Endothelial cell of umbilical vein (primary cell): ENCODE measurements around the gene INSYN2B. TPM values are rescaled to one million over a fixed set of nuclear protein-coding genes. Genes with fewer than 3 reads are reported as not detected.

Experiments
- BruUV-seq: library from RNA; stranded (reverse); fragments of 400-500 nt; replicated peaks from 2 replicates; lab custom pipeline; 2021; lab: Mats Ljungman, UMichigan
- CTCF ChIA-PET: fragments of 300-600, 350-600 bp; sonication (Branson Sonifier 250); formaldehyde crosslinking; loops from one replicate; lab custom pipeline; 2021; ENCODE audit warnings: antibody characterized with exemption, inconsistent platforms; lab: Charles Lee
- POLR2A ChIA-PET: fragments of 300-600, 350-600 bp; sonication (Branson Sonifier 250); formaldehyde crosslinking; loops from one replicate; lab custom pipeline; 2021; ENCODE audit warnings: antibody characterized with exemption, inconsistent platforms; lab: Charles Lee
- DNase-seq: peaks from one replicate; pipeline ENCODE4 v3.0.0-alpha.2; 2011; ENCODE audit warnings: low read depth, low spot score
- FAIRE-seq: peaks from 2 replicates; lab custom pipeline; 2011; peaks lifted over from hg19 to GRCh38; lab: Jason Lieb, UNC
- H2AFZ ChIP-seq: 2 replicates; pipeline ENCODE4 v1.6.0; 2012; ENCODE audit warnings: low read depth, low read length, control low read depth, inconsistent platforms
- H3K27ac ChIP-seq: 2 replicates; pipeline ENCODE4 v1.5.1; 2011; ENCODE audit warnings: low read depth, mild to moderate bottlenecking, control low read depth, low read length, moderate library complexity; ENCODE audit not compliant: insufficient read depth
- H3K27me3 ChIP-seq, 2 experiments: 2 replicates each; pipeline versions ENCODE4 v1.6.0 to v1.6.1; 2011; ENCODE audit warnings: low read length in 2 of 2, mixed read lengths in 1 of 2; ENCODE audit not compliant: control insufficient read depth in 2 of 2, insufficient read depth in 2 of 2
- H3K36me3 ChIP-seq, 2 experiments: 2 replicates in 1 of 2; 3 replicates in 1 of 2; pipeline ENCODE4 v1.5.1; 2011; ENCODE audit warnings: low read length in 2 of 2, mild to moderate bottlenecking in 1 of 2, moderate library complexity in 1 of 2; ENCODE audit not compliant: control insufficient read depth in 2 of 2, insufficient read depth in 2 of 2; ENCODE audit errors: extremely low read depth in 1 of 2
- H3K4me1 ChIP-seq: 3 replicates; pipeline ENCODE4 v1.5.1; 2011; ENCODE audit warnings: mild to moderate bottlenecking, low read length; ENCODE audit not compliant: control insufficient read depth, insufficient read depth; ENCODE audit errors: extremely low read depth
- H3K4me2 ChIP-seq: 2 replicates; pipeline ENCODE4 v1.6.1; 2011; ENCODE audit warnings: low read length, control low read depth, mixed read lengths; ENCODE audit not compliant: insufficient read depth
- H3K4me3 ChIP-seq, 3 experiments: fragments of 200-600 bp in 1 of 3; sonication (generic), shearing (Covaris generic) in 1 of 3; replicated peaks in 1 of 3; 2 replicates each; pipeline ENCODE4 v1.5.1; 2011 to 2016; ENCODE audit warnings: control low read depth in 3 of 3, low read length in 3 of 3, mild to moderate bottlenecking in 2 of 3, inconsistent platforms in 1 of 3, low read depth in 1 of 3, moderate library complexity in 1 of 3; ENCODE audit not compliant: insufficient read depth in 1 of 3
- H3K79me2 ChIP-seq: 2 replicates; pipeline ENCODE4 v1.6.0; 2012; ENCODE audit warnings: low read length, inconsistent platforms; ENCODE audit not compliant: control insufficient read depth, insufficient read depth
- H3K9ac ChIP-seq: replicated peaks from 2 replicates; pipeline ENCODE3; 2011; ENCODE audit warnings: low read length, control low read depth; ENCODE audit not compliant: insufficient read depth; ENCODE audit errors: extremely low read depth
- H3K9me1 ChIP-seq: replicated peaks from 3 replicates; pipeline ENCODE4 v1.6.0; 2011; ENCODE audit warnings: mild to moderate bottlenecking, low read length; ENCODE audit not compliant: control insufficient read depth, insufficient read depth; ENCODE audit errors: extremely low read depth
- H3K9me3 ChIP-seq: replicated peaks from 2 replicates; pipeline ENCODE4 v1.5.1; 2012; ENCODE audit warnings: low read length, inconsistent platforms; ENCODE audit not compliant: control insufficient read depth, insufficient read depth
- H4K20me1 ChIP-seq: replicated peaks from 2 replicates; pipeline ENCODE3; 2011; ENCODE audit warnings: mild to moderate bottlenecking, low read length; ENCODE audit not compliant: control insufficient read depth, insufficient read depth; ENCODE audit errors: extremely low read depth
- JUN ChIP-seq: IDR thresholded peaks from 2 replicates; pipeline ENCODE4 v1.6.1; 2011; ENCODE audit warnings: borderline replicate concordance, low read depth; ENCODE audit not compliant: insufficient read length, insufficient read depth
- MYC ChIP-seq: IDR thresholded peaks from one replicate; pipeline ENCODE4 v1.6.1; 2011; ENCODE audit warnings: mild to moderate bottlenecking, low read depth, low read length
- POLR2A ChIP-seq: IDR thresholded peaks from 2 replicates; pipeline ENCODE4 v1.6.1; 2012; ENCODE audit warnings: low read depth, mild to moderate bottlenecking, control low read depth, low read length
- POLR2AphosphoS5 ChIP-seq: IDR thresholded peaks from 2 replicates; pipeline ENCODE4 v1.6.1; 2012; ENCODE audit warnings: low read depth, mild to moderate bottlenecking, control low read depth, low read length, moderate library complexity; ENCODE audit not compliant: insufficient read depth
- dilution Hi-C: fragments of 300-500 bp; cut with MboI; formaldehyde crosslinking; loops from one replicate; pipeline ENCODE4 v1.15.0; 2019; ENCODE audit warnings: low sequenced_read_pairs; ENCODE audit not compliant: extremely low pct_ligation_motif_present
- intact Hi-C: fragments of 100-400 bp; cut with micrococcal nuclease; formaldehyde crosslinking; loops from one replicate; pipeline ENCODE4 v1.10.0; 2022
- polyA plus RNA-seq, 4 experiments: library from polyadenylated mRNA; depleted of rRNA in 3 of 4; stranded (reverse) in 3 of 4; unstranded in 1 of 4; fragments of >200 nt; gene quantifications; 2 replicates each; pipeline versions ENCODE4 v1.2.1 to v1.2.3, GENCODE V29; 2011 to 2012; ENCODE audit warnings: missing spikeins in 1 of 4
- total RNA-seq: library from RNA; stranded (reverse); gene quantifications from 2 replicates; pipeline ENCODE4 v1.2.3, GENCODE V29; 2021

Gene INSYN2B
- total and polyA plus RNA-seq, 2 donors (not counting 3 experiments of a cell fraction or from before 2014, with no cell fraction given): 8.2 to 17.1 TPM

DNA sequence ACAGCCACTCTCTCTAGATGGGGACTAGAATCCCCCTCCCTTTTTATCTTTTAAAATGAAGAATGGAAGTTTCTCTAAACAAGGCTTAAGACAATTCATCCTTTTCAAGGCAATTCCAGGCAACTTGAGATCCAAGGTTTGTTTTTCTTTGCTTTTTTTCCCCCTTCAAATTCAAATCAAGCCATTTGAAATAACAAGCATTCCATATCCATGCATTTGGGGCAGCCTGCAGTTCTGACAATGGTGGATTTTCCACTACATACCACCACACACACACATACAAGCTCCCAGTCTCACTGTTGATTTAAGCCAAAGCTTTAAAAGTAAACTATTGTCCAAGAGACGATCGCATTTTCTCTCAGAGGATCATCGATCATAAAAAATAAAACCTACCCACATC lies 424 bp downstream of the INSYN2B start:
- peak overlapping the region; percentile 99 for H3K4me2 ChIP-seq
- intact Hi-C loops (loop anchor here (1.0 to 2.0 kb wide), 9 partner anchors 34 to 396 kb away; no protein-coding TSS in a partner anchor), dilution Hi-C loops (no loop called here)
- peak overlapping the region; percentile 62 for H2AFZ ChIP-seq
- POLR2A ChIA-PET: interaction anchor here (0.7 to 1.5 kb wide), 3 partner anchors 9 to 91 kb away, joined by 3 to 6 read pairs (median 3); no protein-coding TSS in a partner anchor
- peak overlapping the region; percentile 47 to 99 (median 97) for H3K4me3 ChIP-seq
- H3K79me2 ChIP-seq: peaks cover 53% of the 10 kb centered on the region
- no peaks in the 10 kb centered on the region for H3K9me1 ChIP-seq
- DNase-seq: no peak
- H3K27ac ChIP-seq: peak overlapping the region; percentile 97
- no peak for TF ChIP-seq POLR2AphosphoS5
- TF ChIP-seq JUN: no peak
- H3K36me3 ChIP-seq: no peaks in the 10 kb centered on the region
- FAIRE-seq: peak; percentile 15
- H3K9ac ChIP-seq: peak overlapping the region; percentile 97
- BruUV-seq: TSS peak; percentile 54
- CTCF ChIA-PET: interaction anchor here (0.5 to 3.2 kb wide), 95 partner anchors 8 to 1480 kb away, joined by 3 to 180 read pairs (median 6); partner anchors contain the start of genes DOCK2 and SPDL1
- no peaks in the 10 kb centered on the region for H3K9me3 ChIP-seq
- H3K27me3 ChIP-seq: no peaks in the 10 kb centered on the region
- H3K4me1 ChIP-seq: peaks cover 46% of the 10 kb centered on the region
- no peaks in the 10 kb centered on the region for H4K20me1 ChIP-seq

DNA sequence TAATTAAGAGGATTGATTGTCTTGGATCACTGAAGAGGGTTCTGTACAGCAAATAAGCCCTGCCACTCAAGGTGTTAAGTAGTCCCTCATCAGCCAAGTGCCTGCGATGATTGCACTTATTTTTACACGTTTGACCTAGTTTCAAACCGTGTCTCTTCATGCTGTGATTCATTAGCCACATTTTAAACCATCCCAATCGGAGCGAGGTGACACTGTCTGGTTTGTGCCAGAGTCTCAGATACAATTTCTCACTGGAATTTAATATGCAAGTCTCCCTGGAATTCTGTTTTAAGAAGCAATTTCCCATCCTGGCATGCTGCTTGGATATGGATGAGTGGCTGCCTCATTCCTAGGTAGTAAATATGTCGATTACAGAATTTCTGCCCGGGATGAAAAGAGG lies 1.6 kb downstream of the INSYN2B start:
- Histone ChIP-seq H3K36me3 (no peaks in the 10 kb centered on the region), H3K4me2 (peak overlapping the region; percentile 99), H3K4me1 (peaks cover 58% of the 10 kb centered on the region), H3K4me3 (peak overlapping the region; percentile 47 to 99 (median 97)), H3K9me3 (no peaks in the 10 kb centered on the region), H3K27ac (peak overlapping the region; percentile 97), H3K79me2 (peaks cover 64% of the 10 kb centered on the region), H4K20me1 (no peaks in the 10 kb centered on the region), H3K9ac (peak overlapping the region; percentile 97), H3K9me1 (no peaks in the 10 kb centered on the region), H3K27me3 (no peaks in the 10 kb centered on the region), H2AFZ (no peak overlapping the region)
- POLR2A ChIA-PET: no interaction called here
- CTCF ChIA-PET: interaction anchor here (0.6 to 3.2 kb wide), 6 partner anchors 11 to 277 kb away, joined by 3 to 180 read pairs (median 36); no protein-coding TSS in a partner anchor
- dilution Hi-C loops: no loop called here
- BruUV-seq: no TSS peak
- intact Hi-C loops: no loop called here
- FAIRE-seq (no peak), DNase-seq (no peak)
- TF ChIP-seq MYC (no peak), POLR2A (peak; percentile 27)
